Smooth muscle cell of bladder (primary cell): ENCODE data around the gene ALDH3B1. TPM values are rescaled to one million over a fixed set of nuclear protein-coding genes. Genes with fewer than 3 reads are reported as not detected.

Experiments used
- total RNA-seq: library from RNA; depleted of rRNA; stranded (reverse); fragments of >200 nt; gene quantifications from 2 replicates; pipeline ENCODE4 v1.2.3, GENCODE V29; 2014

Gene ALDH3B1, protein sequence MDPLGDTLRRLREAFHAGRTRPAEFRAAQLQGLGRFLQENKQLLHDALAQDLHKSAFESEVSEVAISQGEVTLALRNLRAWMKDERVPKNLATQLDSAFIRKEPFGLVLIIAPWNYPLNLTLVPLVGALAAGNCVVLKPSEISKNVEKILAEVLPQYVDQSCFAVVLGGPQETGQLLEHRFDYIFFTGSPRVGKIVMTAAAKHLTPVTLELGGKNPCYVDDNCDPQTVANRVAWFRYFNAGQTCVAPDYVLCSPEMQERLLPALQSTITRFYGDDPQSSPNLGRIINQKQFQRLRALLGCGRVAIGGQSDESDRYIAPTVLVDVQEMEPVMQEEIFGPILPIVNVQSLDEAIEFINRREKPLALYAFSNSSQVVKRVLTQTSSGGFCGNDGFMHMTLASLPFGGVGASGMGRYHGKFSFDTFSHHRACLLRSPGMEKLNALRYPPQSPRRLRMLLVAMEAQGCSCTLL
- 24.9 and 28.6 TPM in 2 replicates for total RNA-seq

DNA sequence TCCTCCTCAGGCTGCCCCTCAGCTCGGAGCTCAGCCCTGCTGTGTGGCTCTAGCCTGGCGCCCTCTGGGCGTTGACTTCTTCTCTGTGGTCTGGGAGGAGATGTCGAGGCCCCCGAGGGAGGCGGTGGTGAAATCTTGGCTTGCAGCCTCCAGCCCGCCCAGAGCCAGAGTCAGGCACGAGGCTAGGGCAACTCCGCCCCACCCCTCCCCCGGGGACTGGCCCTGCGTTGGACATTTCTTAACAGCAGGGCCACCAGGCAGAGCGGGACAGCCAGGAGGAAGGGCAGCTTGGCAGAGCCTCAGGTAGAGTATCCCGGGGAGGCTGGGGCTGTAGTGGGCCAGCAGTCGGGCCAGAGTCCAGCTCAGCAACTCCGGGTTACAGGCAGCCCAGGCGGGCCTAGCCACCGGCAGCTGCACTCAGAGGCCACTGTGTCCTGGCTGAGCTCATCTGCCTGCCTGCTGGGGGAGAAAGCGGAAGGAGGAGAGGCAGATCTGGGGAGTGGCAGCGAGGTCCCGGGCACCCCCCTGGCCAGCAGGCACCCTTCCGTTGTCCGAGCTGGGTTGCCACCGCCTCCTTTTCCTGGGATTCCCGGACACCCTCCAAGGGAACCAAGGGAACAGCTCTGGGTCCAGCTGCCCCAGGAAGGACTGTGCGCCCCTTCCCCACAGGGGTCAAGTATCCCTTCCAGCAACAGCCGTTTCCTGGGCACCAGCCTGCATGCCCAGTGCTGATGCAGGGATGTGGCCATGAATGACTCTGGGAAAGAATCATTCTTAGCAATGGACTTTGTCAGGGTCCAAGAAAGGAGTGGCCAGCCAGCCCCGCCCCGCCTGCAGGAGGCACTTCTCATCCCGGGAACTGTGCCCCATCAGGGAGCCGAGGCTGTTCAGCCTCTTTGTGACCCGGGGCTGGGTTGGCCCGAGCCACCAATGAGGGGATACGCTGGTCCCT lies at the start of gene ALDH3B1:
TSS of gene ALDH3B1 (plus strand) at position 238 of the 952 bp plus-strand sequence. CDS start 4,971 bp downstream, outside the sequence.

GRCh38 chr11:68003846-68004550 lies 6.1 kb upstream of the ALDH3B1 start, which contains the start of gene UNC93B1:
UNC93B1 (minus strand) TSS chr11:68004097; CDS start chr11:68004043, 54 bp downstream.

GRCh38 chr11:68030318-68031143 lies 20.4 kb downstream of the ALDH3B1 start, which contains the start of gene NDUFS8:
NDUFS8 (plus strand) TSS chr11:68030681; CDS start chr11:68032152, 1,471 bp downstream.

DNA sequence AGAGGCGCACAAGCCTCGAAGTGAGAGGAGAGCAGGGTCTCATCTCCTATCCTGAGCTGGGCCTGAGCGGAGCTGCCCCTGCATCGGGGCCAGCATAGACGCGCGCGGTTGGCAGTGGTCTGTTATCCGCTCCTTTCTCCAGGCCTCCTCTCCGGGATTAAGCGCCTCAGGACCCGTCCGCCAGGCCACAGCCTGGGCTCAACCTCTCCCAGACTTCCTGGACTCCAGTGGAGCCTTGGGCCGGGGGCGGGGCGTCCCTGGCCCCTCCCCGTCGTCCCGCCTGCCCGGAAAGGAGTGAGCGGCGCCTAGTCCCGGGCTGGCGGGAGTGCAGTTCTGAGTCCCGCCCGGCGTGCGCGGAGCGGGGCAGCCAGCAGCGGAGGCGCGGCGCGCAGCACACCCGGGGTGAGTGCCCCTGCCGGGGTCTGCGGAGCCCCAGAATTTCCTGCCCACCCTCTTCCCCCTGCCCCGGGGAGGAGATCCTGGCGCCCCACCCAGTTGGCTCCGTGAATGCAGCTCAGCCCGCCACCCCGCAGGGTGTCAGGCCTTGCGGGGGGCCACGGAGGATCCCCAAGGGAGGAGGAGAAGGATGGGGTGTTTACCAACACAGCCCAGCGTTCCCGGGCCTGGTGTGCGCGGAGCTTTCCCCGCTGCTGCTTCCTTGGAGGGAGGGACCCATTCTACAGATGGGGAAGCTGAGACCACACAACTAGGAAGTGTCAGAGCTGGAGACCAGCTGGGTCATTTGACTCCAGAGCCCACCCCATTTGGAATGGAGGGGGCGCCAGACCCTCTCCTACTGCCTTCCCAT lies 28.8 kb downstream of the ALDH3B1 start, which contains the start of gene TCIRG1:
TSS of gene TCIRG1 (plus strand) at position 308 of the 808 bp plus-strand sequence. CDS start 2,247 bp downstream, outside the sequence.

Other genes starting within 250 kb of the ALDH3B1 start
- gene UNC93B1, start 6.2 kb upstream of the ALDH3B1 start, total RNA-seq: 18.1 and 24.9 TPM in 2 replicates
- 99.7 and 100 TPM in 2 replicates for gene NDUFS8, start 20.4 kb downstream of the ALDH3B1 start, total RNA-seq
- gene TCIRG1, start 28.7 kb downstream of the ALDH3B1 start, total RNA-seq: 54.8 and 110 TPM in 2 replicates
- gene CHKA, start 111.1 kb downstream of the ALDH3B1 start, total RNA-seq: 9.0 and 12.5 TPM in 2 replicates
- gene KMT5B, start 203.0 kb downstream of the ALDH3B1 start, total RNA-seq: 21.3 and 26.0 TPM in 2 replicates